Ovary (tissue), 3 donors: ENCODE measurements around the gene SON.

Experiments
- EP300 ChIP-seq: sonication (generic); formaldehyde crosslinking; IDR thresholded peaks from one replicate; pipeline ENCODE4 v1.6.1; 2017; ENCODE audit warnings: antibody characterized with exemption
- POLR2A ChIP-seq: fragments of 450-650 bp; IDR thresholded peaks from one replicate; pipeline ENCODE4 v1.6.1; 2017; ENCODE audit warnings: antibody characterized with exemption, mild to moderate bottlenecking, moderate library complexity
- TF ChIP-seq, protein P1 (sequence below), 3 donors: fragments of 450-650 bp in 2 of 3; fragments of 200-600 bp in 1 of 3; IDR thresholded peaks; one replicate each; pipeline versions ENCODE4 v1.5.1 to v1.8.0; 2016 to 2022; ENCODE audit warnings: antibody characterized with exemption in 3 of 3, mild to moderate bottlenecking in 1 of 3
- donor health status: DM: no; HTN: no; CAD: no.

DNA sequence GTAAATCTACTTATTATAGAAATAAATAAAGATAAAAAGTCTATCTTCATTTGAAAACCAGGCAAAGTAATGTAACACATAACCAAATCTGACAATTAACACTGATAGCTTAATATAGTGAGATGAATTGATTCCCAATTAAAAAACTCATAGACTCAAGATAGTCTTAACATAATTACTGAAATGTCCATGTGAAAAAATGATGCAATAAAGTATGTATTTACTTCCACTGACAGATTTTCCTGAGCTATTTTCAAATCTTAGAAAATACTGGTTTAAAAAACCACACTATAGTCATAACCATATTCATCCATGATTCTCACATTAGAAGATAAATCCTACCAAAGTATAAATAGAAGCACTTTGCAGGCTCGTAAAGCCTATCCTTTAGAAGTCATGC is 55.2 kb downstream of the SON start:
- TF ChIP-seq, protein P1, sequence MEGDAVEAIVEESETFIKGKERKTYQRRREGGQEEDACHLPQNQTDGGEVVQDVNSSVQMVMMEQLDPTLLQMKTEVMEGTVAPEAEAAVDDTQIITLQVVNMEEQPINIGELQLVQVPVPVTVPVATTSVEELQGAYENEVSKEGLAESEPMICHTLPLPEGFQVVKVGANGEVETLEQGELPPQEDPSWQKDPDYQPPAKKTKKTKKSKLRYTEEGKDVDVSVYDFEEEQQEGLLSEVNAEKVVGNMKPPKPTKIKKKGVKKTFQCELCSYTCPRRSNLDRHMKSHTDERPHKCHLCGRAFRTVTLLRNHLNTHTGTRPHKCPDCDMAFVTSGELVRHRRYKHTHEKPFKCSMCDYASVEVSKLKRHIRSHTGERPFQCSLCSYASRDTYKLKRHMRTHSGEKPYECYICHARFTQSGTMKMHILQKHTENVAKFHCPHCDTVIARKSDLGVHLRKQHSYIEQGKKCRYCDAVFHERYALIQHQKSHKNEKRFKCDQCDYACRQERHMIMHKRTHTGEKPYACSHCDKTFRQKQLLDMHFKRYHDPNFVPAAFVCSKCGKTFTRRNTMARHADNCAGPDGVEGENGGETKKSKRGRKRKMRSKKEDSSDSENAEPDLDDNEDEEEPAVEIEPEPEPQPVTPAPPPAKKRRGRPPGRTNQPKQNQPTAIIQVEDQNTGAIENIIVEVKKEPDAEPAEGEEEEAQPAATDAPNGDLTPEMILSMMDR (IDR thresholded peaks at IDR 0.05) = no peak
- no peak for TF ChIP-seq POLR2A
- no peak for TF ChIP-seq EP300
